ENCODE results near the gene TRMT13.

GRCh38 chr1:100127226-100127625, 5.7 kb upstream of the TRMT13 start:
- TF ChIP-seq CTCF (IDR thresholded peaks at IDR 0.05) (no peak), SMAD3 (CRISPR knock-in tag; IDR thresholded peaks at IDR 0.05; ENCODE audit: borderline replicate concordance) (no peak), ZNF423 (CRISPR knock-in tag; IDR thresholded peaks at IDR 0.05) (no peak), ZNF232 (CRISPR knock-in tag; IDR thresholded peaks at IDR 0.05) (no peak), ZNF532 (CRISPR knock-in tag; IDR thresholded peaks at IDR 0.05; ENCODE audit: borderline replicate concordance) (no peak), ZNF121 (CRISPR knock-in tag; IDR thresholded peaks at IDR 0.05) (no peak), JUN (CRISPR knock-in tag; IDR thresholded peaks at IDR 0.05) (no peak), USF2 (CRISPR knock-in tag; IDR thresholded peaks at IDR 0.05) (no peak), NFE2L1 (CRISPR knock-in tag; IDR thresholded peaks at IDR 0.05) (no peak), MAX (CRISPR knock-in tag; IDR thresholded peaks at IDR 0.05) (no peak), FOXK1 (CRISPR knock-in tag; IDR thresholded peaks at IDR 0.05) (no peak), ATF2 (CRISPR knock-in tag; IDR thresholded peaks at IDR 0.05; ENCODE audit: borderline replicate concordance, low read depth) (no peak)

All from WTC11 (cell line).